Neural cell (in vitro differentiated cells): ENCODE data around the gene PPIE.
"Not testable (repeated sequence)": the region's sequence is repeated elsewhere in the genome, so short reads cannot be mapped to it uniquely, and the experiment has no call there.

Experiments
- CTCF ChIP-seq: fragments of 450-650 bp; IDR thresholded peaks from 2 replicates; pipeline ENCODE4 v1.5.1; 2014; ENCODE audit warnings: antibody characterized with exemption, mild to moderate bottlenecking, moderate library complexity; ENCODE audit not compliant: poor library complexity, severe bottlenecking
- EP300 ChIP-seq: fragments of 450-650 bp; conservative IDR thresholded peaks from 2 replicates; pipeline ENCODE4 v1.6.1; 2014; ENCODE audit warnings: antibody characterized with exemption, mild to moderate bottlenecking, moderate library complexity; ENCODE audit not compliant: poor library complexity, severe bottlenecking
- EZH2 ChIP-seq: fragments of 200-600, 300-800 bp; shearing (Covaris generic), sonication (generic); IDR thresholded peaks from 2 replicates; pipeline ENCODE4 v1.6.1; 2014; ENCODE audit warnings: antibody characterized with exemption, low read length, borderline replicate concordance, mild to moderate bottlenecking; ENCODE audit not compliant: insufficient read depth, poor library complexity, severe bottlenecking
- MXI1 ChIP-seq: fragments of 450-650 bp; conservative IDR thresholded peaks from 2 replicates; pipeline ENCODE4 v1.6.1; 2014; ENCODE audit warnings: antibody characterized with exemption, mild to moderate bottlenecking; ENCODE audit not compliant: poor library complexity, severe bottlenecking
- RAD21 ChIP-seq: fragments of 450-650 bp; conservative IDR thresholded peaks from 2 replicates; pipeline ENCODE4 v1.6.1; 2014; ENCODE audit warnings: antibody characterized with exemption, mild to moderate bottlenecking, moderate library complexity
- REST ChIP-seq: IDR thresholded peaks from 2 replicates; pipeline ENCODE4 v1.6.1; 2012; ENCODE audit warnings: borderline replicate concordance
- TAF1 ChIP-seq: IDR thresholded peaks from 2 replicates; pipeline ENCODE4 v1.6.1; 2012; ENCODE audit warnings: low read depth

GRCh38 chr1:39786303-39787107, 47.8 kb downstream of the PPIE start:
- not testable (repeated sequence) for TF ChIP-seq TAF1, EZH2, CTCF, MXI1, EP300, REST, RAD21
